HepG2 (cell line): ENCODE data around the gene FTCD. TPM values are rescaled to one million over a fixed set of nuclear protein-coding genes. Genes with fewer than 3 reads are reported as not detected.
A peak's percentile ranks its signal among the peaks of the same experiment; 100 is the strongest.

ENCODE experiments used
- BRD4 ChIP-seq: sonication (generic); formaldehyde crosslinking; IDR thresholded peaks from 2 replicates; pipeline ENCODE4 v1.4.0; 2020; ENCODE audit warnings: missing genetic modification reagents
- CREM ChIP-seq, 2 experiments: sonication (generic) in 1 of 2; formaldehyde crosslinking in 1 of 2; IDR thresholded peaks; 2 replicates each; pipeline versions ENCODE4 v1.4.0 to v1.6.1; 2016 to 2020; ENCODE audit warnings: antibody characterized with exemption in 1 of 2, mild to moderate bottlenecking in 1 of 2, missing genetic modification reagents in 1 of 2
- HMGA1 ChIP-seq: sonication (generic); formaldehyde crosslinking; conservative IDR thresholded peaks from 2 replicates; pipeline ENCODE4 v1.4.0; 2020; ENCODE audit warnings: missing genetic modification reagents
- HNRNPK ChIP-seq: fragments of 200-400 bp; formaldehyde crosslinking; IDR thresholded peaks from 2 replicates; pipeline ENCODE4 v1.6.1; 2018; ENCODE audit warnings: low read length, low read depth, moderate library complexity, mild to moderate bottlenecking; ENCODE audit not compliant: poor library complexity, severe bottlenecking
- POGK ChIP-seq: sonication (generic); formaldehyde crosslinking; conservative IDR thresholded peaks from 2 replicates; pipeline ENCODE4 v1.8.0; 2022; ENCODE audit warnings: mild to moderate bottlenecking, moderate library complexity, missing genetic modification reagents
- RARA ChIP-seq: IDR thresholded peaks from 2 replicates; pipeline ENCODE4 v1.6.1; 2016; ENCODE audit warnings: missing genetic modification reagents, missing compliant biosample characterization
- RNF2 ChIP-seq: fragments of 450-650 bp; conservative IDR thresholded peaks from 2 replicates; pipeline ENCODE4 v1.6.1; 2016; ENCODE audit warnings: low read depth
- ZBTB3 ChIP-seq: sonication (generic); formaldehyde crosslinking; IDR thresholded peaks from 2 replicates; pipeline ENCODE4 v1.4.0; 2020; ENCODE audit warnings: low read depth, mild to moderate bottlenecking, moderate library complexity, missing genetic modification reagents, borderline replicate concordance
- ZBTB39 ChIP-seq: sonication (generic); formaldehyde crosslinking; IDR thresholded peaks from 2 replicates; pipeline ENCODE4 v1.5.0; 2020; ENCODE audit warnings: missing genetic modification reagents
- ZFP62 ChIP-seq: sonication (generic); formaldehyde crosslinking; IDR thresholded peaks from 2 replicates; pipeline ENCODE4 v1.4.0; 2020; ENCODE audit warnings: missing genetic modification reagents
- ZNF160 ChIP-seq: sonication (generic); formaldehyde crosslinking; IDR thresholded peaks from 2 replicates; pipeline ENCODE4 v1.8.0; 2022; ENCODE audit warnings: mild to moderate bottlenecking, inconsistent platforms, missing genetic modification reagents
- ZNF256 ChIP-seq: sonication (generic); formaldehyde crosslinking; conservative IDR thresholded peaks from 2 replicates; pipeline ENCODE4 v1.4.0; 2020; ENCODE audit warnings: missing genetic modification reagents
- ZNF337 ChIP-seq: sonication (generic); formaldehyde crosslinking; IDR thresholded peaks from 2 replicates; pipeline ENCODE4 v1.5.1; 2020; ENCODE audit warnings: missing genetic modification reagents, low read depth, mild to moderate bottlenecking, borderline replicate concordance
- ZNF556 ChIP-seq: sonication (generic); formaldehyde crosslinking; IDR thresholded peaks from 2 replicates; pipeline ENCODE4 v1.4.0; 2020; ENCODE audit warnings: mild to moderate bottlenecking, missing genetic modification reagents, borderline replicate concordance
- polyA plus RNA-seq, 8 experiments: library from polyadenylated mRNA; depleted of rRNA in 3 of 8; stranded (reverse) in 7 of 8; unstranded in 1 of 8; fragments of >200 nt; fragmentation: Illumina TruSeq in 4 of 8; extraction: Trizol in 4 of 8; gene quantifications; 2 replicates each; pipeline versions ENCODE4 v1.2.1 to v1.2.3, GENCODE V29; 2011 to 2016; ENCODE audit warnings: low read depth in 4 of 8, missing spikeins in 1 of 8, mixed read lengths in 1 of 8; ENCODE audit not compliant: insufficient read depth in 1 of 8
- total RNA-seq, 5 experiments: library from RNA; depleted of rRNA; stranded (reverse); fragments of >200 nt; fragmentation: Illumina TruSeq; extraction: Trizol; gene quantifications; 2 replicates each; pipeline ENCODE4 v1.2.3, GENCODE V29; 2016; ENCODE audit warnings: low read depth in 1 of 5
- TF ChIP-seq, protein P1 (sequence below), 2 experiments: sonication (generic) in 1 of 2; formaldehyde crosslinking in 1 of 2; IDR thresholded peaks; 2 replicates each; pipeline versions ENCODE4 v1.4.0 to v1.6.1; 2016 to 2020; ENCODE audit warnings: borderline replicate concordance in 1 of 2, low read depth in 1 of 2, mild to moderate bottlenecking in 1 of 2, missing genetic modification reagents in 1 of 2

FTCD gene
- total and polyA plus RNA-seq, 2 of the 13 experiments (the other 11 are each of a cell fraction or from before 2014, with no cell fraction given), result 75.7 to 105 TPM

GRCh38 chr21:46155514-46156377 is at the start of gene FTCD (continued):
- TF ChIP-seq, protein P1, sequence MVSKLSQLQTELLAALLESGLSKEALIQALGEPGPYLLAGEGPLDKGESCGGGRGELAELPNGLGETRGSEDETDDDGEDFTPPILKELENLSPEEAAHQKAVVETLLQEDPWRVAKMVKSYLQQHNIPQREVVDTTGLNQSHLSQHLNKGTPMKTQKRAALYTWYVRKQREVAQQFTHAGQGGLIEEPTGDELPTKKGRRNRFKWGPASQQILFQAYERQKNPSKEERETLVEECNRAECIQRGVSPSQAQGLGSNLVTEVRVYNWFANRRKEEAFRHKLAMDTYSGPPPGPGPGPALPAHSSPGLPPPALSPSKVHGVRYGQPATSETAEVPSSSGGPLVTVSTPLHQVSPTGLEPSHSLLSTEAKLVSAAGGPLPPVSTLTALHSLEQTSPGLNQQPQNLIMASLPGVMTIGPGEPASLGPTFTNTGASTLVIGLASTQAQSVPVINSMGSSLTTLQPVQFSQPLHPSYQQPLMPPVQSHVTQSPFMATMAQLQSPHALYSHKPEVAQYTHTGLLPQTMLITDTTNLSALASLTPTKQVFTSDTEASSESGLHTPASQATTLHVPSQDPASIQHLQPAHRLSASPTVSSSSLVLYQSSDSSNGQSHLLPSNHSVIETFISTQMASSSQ (IDR thresholded peaks at IDR 0.05; ENCODE audit: low read depth), result peak; percentile 88
- TF ChIP-seq, protein P1 (CRISPR knock-in tag; IDR thresholded peaks at IDR 0.05; ENCODE audit: borderline replicate concordance), result peak; percentile 96
- TF ChIP-seq RNF2, result 0 out of 2 replicates have a peak, but pooled peaks have one; percentile 36
- TF ChIP-seq POGK, result 0 out of 2 replicates have a peak, but pooled peaks have one; percentile 33
- TF ChIP-seq ZNF556 (CRISPR knock-in tag), result peak; percentile 32; the same call in 1 of the 2 replicates
- no peak for TF ChIP-seq ZFP62 (CRISPR knock-in tag)
- TF ChIP-seq CREM (IDR thresholded peaks at IDR 0.05), result peak; percentile 61; the same call in 1 of the 2 replicates
- TF ChIP-seq CREM (CRISPR knock-in tag; IDR thresholded peaks at IDR 0.05), result no peak
- TF ChIP-seq ZBTB39, result no peak
- TF ChIP-seq HNRNPK, result no peak
- no peak for TF ChIP-seq HMGA1 (CRISPR knock-in tag)
- peak; percentile 51; the same call in 1 of the 2 replicates for TF ChIP-seq RARA (CRISPR knock-in tag)
- TF ChIP-seq BRD4, result peak; percentile 92
- peak; percentile 69; the same call in 1 of the 2 replicates for TF ChIP-seq ZNF337 (CRISPR knock-in tag)
- TF ChIP-seq ZNF160, result no peak; the same call in 1 of the 2 replicates
- TF ChIP-seq ZNF256 (CRISPR knock-in tag), result no peak
- TF ChIP-seq ZBTB3, result no peak
